ENCODE data around the gene CMC2. TPM values are rescaled to one million over a fixed set of nuclear protein-coding genes. Genes with fewer than 3 reads are reported as not detected.

The CMC2 gene
- total and polyA plus RNA-seq, 9 of the 15 experiments (the other 6 are each of a cell fraction or from before 2014, with no cell fraction given): 122 to 501 (median 172) TPM

DNA sequence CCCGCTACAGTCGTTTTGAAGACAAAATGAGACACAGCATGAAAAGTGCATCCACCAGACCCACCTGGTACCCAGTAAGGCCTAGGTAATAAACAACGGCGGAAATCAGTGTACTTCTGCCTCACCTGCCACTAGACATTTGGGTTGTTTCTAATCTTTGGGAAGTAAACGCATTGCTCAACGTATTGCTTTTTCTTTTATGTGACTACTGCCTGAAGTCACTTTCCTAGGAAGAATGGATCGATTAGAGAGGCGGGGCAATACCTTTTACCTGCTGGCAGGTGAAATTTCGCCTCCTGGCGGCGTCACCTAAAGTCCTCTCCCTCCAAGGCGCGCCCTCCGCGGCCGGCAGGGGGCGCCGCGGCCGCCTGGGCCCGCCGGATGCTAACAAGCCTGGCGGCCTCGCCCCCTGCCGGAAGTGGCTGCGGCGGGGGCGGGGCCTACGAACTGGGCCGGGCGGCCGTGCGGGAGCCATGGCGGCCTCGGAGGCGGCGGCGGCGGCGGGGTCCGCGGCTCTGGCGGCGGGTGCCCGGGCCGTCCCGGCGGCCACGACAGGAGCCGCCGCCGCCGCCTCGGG lies 28.8 kb upstream of the CMC2 start, which contains the start of gene ATMIN (continued):
- TF ChIP-seq, protein P1, sequence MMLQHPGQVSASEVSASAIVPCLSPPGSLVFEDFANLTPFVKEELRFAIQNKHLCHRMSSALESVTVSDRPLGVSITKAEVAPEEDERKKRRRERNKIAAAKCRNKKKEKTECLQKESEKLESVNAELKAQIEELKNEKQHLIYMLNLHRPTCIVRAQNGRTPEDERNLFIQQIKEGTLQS (IDR thresholded peaks at IDR 0.05): no peak
- TF ChIP-seq, protein P1 (CRISPR knock-in tag; conservative IDR thresholded peaks at IDR 0.05): no peak
- TF ChIP-seq NRF1 (conservative IDR thresholded peaks at IDR 0.05 in 1 of 2, IDR thresholded peaks at IDR 0.05 in 1 of 2): no peak
- TF ChIP-seq ZNF175 (CRISPR knock-in tag; IDR thresholded peaks at IDR 0.05; ENCODE audit: low read depth): no peak
- 0 out of 2 replicates have a peak, but pooled peaks have one; percentile 16 for TF ChIP-seq ZSCAN29 (IDR thresholded peaks at IDR 0.05)
- TF ChIP-seq NFRKB (IDR thresholded peaks at IDR 0.05; ENCODE audit: low read depth): no peak
- TF ChIP-seq, protein P2, sequence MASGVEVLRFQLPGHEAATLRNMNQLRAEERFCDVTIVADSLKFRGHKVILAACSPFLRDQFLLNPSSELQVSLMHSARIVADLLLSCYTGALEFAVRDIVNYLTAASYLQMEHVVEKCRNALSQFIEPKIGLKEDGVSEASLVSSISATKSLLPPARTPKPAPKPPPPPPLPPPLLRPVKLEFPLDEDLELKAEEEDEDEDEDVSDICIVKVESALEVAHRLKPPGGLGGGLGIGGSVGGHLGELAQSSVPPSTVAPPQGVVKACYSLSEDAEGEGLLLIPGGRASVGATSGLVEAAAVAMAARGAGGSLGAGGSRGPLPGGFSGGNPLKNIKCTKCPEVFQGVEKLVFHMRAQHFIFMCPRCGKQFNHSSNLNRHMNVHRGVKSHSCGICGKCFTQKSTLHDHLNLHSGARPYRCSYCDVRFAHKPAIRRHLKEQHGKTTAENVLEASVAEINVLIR (CRISPR knock-in tag; IDR thresholded peaks at IDR 0.05): no peak
- TF ChIP-seq RBFOX2 (IDR thresholded peaks at IDR 0.05; ENCODE audit: low read depth, low read length): peak; percentile 66
- TF ChIP-seq OTX1 (CRISPR knock-in tag; IDR thresholded peaks at IDR 0.05): no peak
- no peak for TF ChIP-seq PHF21A (IDR thresholded peaks at IDR 0.05; ENCODE audit: borderline replicate concordance, low read depth)
- TF ChIP-seq, protein P3, sequence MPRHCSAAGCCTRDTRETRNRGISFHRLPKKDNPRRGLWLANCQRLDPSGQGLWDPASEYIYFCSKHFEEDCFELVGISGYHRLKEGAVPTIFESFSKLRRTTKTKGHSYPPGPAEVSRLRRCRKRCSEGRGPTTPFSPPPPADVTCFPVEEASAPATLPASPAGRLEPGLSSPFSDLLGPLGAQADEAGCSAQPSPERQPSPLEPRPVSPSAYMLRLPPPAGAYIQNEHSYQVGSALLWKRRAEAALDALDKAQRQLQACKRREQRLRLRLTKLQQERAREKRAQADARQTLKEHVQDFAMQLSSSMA (CRISPR knock-in tag; IDR thresholded peaks at IDR 0.05): no peak
- no peak for TF ChIP-seq ZBED1 (IDR thresholded peaks at IDR 0.05)
- no peak for TF ChIP-seq ZNF146 (CRISPR knock-in tag; IDR thresholded peaks at IDR 0.05; ENCODE audit: unreplicated experiment)
- TF ChIP-seq ZNF507 (tag; conservative IDR thresholded peaks at IDR 0.05): no peak
- TF ChIP-seq CHD1 (IDR thresholded peaks at IDR 0.05; ENCODE audit: low read length): no peak
- TF ChIP-seq COPS2 (conservative IDR thresholded peaks at IDR 0.05): no peak
- no peak for TF ChIP-seq ZNF75A (CRISPR knock-in tag; IDR thresholded peaks at IDR 0.05)
- no peak; the same call in 1 of the 2 replicates for TF ChIP-seq ESRRA (IDR thresholded peaks at IDR 0.05; ENCODE audit: borderline replicate concordance, low read depth)
- no peak for TF ChIP-seq SLC30A9 (CRISPR knock-in tag; IDR thresholded peaks at IDR 0.05)
- TF ChIP-seq GABPA (tag; conservative IDR thresholded peaks at IDR 0.05; ENCODE audit: low read depth): peak; percentile 94
- TF ChIP-seq BCL6 (CRISPR knock-in tag; IDR thresholded peaks at IDR 0.05): no peak
- no peak for TF ChIP-seq TCF7 (IDR thresholded peaks at IDR 0.05; ENCODE audit: borderline replicate concordance)
- TF ChIP-seq SPI1 (IDR thresholded peaks at IDR 0.05; ENCODE audit: borderline replicate concordance, low read depth, low read length): no peak
- no peak for TF ChIP-seq ZNF644 (tag; IDR thresholded peaks at IDR 0.05; ENCODE audit: low read depth)
- no peak for TF ChIP-seq TEAD4 (IDR thresholded peaks at IDR 0.05; ENCODE audit: low read length)
- no peak for TF ChIP-seq TEAD4 (CRISPR knock-in tag; IDR thresholded peaks at IDR 0.05; ENCODE audit: borderline replicate concordance)
- TF ChIP-seq DDX20 (tag; IDR thresholded peaks at IDR 0.05; ENCODE audit: low read depth): no peak
- TF ChIP-seq TFAM (CRISPR knock-in tag; conservative IDR thresholded peaks at IDR 0.05): no peak
- no peak for TF ChIP-seq NFATC3 (IDR thresholded peaks at IDR 0.05)
- TF ChIP-seq NFIX (CRISPR knock-in tag; IDR thresholded peaks at IDR 0.05; ENCODE audit: low read depth): no peak
- TF ChIP-seq KHSRP (IDR thresholded peaks at IDR 0.05): no peak
- TF ChIP-seq GATAD2A (IDR thresholded peaks at IDR 0.05): no peak
